Daoy (cell line): Measurements from ENCODE around the gene SLC25A13. TPM values are rescaled to one million over a fixed set of nuclear protein-coding genes. Genes with fewer than 3 reads are reported as not detected.
"Not testable (repeated sequence)": the region's sequence is repeated elsewhere in the genome, so short reads cannot be mapped to it uniquely, and the experiment has no call there.

Experiments used
- DNase-seq: peaks from one replicate; pipeline ENCODE4 v3.0.0-alpha.2; 2015; ENCODE audit warnings: low read depth
- total RNA-seq: library from RNA; depleted of rRNA; stranded (reverse); fragments of >200 nt; shearing (Covaris generic); gene quantifications from 2 replicates; pipeline ENCODE4 v1.2.3, GENCODE V29; 2014

The SLC25A13 gene
- total RNA-seq, 1 experiment from 2014 or later = 36.2 TPM

DNA sequence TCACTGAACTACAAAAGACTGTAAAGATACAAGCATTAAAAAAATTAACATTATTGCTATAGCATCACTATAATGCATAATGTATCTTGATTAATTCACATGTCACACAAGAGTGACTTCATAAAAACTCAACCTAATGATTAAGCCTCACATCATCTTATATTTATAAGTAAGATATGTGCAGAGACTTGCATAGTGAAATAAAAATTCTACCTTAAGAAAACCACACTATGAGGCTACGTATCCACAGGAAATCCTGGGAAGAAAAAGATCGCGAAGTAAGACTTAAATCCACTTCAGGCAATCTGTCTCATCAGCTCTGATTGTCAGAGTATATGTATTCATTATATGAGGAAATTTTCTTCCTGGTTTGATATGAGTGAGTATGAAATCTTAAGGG lies 160.0 kb downstream of the SLC25A13 start:
- DNase-seq = no peak

DNA sequence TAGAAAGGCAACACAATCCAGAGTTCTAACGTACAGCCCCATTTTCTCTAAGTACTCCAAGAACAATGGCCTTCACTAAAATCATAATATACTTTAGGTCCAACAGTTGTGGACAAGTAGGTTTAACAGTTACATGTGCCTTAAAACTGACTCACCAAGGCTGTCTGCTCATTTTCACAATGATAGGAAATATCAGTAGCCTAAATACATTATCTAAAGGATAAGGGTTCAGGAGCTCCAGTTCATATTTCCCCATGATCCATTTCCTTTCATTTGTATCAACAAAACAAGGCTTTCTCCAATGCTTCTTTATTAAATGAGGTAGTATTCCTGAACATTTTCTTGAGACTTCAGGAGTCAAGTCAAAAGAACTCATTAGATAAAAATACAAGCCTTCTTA lies 164.0 kb downstream of the SLC25A13 start:
- no peak for DNase-seq

DNA sequence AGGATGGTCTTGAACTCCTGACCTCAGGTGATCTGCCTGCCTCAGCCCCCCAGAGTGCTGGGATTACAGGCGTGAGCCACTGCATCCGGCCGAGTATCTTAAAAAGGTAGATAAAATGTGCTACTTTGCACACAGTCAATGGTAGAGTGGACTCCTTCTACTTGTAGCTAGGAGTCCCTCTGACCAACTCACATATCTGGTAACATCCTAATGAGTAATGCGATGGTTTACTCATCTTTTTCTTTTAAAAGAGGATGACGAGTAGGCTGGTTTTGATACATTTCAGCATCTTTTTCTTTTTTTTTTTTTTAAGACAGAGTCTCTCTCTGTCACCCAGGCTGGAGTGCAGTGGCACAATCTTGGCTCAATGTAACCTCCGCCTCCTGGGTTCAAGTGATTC lies 167.4 kb downstream of the SLC25A13 start:
- not testable (repeated sequence) for DNase-seq

DNA sequence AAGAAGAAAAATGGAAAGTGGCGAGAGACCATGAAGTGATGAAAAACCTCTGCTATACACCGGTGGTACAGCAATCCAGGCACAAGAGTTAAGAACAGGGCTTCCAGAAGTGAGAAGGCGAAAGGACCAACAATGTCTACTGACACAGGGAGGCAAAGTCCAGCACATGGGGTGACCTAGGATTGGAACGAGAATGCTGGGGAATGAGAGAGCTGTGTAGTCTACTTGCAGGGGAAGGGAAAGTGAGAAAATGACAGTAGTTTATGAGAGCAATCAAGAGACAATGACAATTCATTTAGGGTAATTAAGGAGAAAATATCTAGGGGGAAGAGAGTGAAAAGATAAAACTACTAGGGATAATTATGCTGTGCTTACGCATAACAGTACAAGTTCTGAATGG lies 169.2 kb downstream of the SLC25A13 start:
- DNase-seq = no peak

DNA sequence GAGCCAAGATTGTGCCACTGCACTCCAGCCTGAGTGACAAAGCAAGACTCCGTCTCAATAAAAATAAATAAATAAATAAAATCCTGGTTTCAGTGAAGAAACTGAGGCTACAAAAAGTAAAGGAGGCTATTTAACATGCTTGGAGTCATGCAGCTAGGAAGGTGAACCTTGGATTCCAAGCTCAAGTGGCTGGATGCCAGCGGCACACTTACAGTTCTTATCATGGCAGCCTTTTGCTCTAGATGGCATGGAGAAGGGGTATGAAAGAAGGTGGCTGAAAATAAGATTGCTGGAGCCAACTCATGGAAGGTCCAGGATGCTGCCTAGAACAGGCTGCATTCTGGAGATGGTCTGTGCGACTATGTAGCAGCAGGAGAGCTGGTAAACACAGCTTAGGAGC lies 170.0 kb downstream of the SLC25A13 start:
- DNase-seq = no peak

DNA sequence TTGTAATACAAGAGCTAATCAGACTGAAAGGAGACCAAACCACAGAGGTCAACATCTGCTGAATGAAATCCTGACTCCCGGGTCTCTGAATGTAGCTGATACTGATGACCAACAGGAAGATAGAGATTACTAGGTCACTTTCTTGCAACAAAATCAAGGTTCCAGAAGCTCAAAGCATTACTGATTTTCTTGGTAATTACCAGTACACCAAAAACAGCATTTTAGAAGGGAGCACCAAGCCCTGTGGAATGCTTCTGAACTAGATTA lies 177.7 kb downstream of the SLC25A13 start:
- DNase-seq = no peak

DNA sequence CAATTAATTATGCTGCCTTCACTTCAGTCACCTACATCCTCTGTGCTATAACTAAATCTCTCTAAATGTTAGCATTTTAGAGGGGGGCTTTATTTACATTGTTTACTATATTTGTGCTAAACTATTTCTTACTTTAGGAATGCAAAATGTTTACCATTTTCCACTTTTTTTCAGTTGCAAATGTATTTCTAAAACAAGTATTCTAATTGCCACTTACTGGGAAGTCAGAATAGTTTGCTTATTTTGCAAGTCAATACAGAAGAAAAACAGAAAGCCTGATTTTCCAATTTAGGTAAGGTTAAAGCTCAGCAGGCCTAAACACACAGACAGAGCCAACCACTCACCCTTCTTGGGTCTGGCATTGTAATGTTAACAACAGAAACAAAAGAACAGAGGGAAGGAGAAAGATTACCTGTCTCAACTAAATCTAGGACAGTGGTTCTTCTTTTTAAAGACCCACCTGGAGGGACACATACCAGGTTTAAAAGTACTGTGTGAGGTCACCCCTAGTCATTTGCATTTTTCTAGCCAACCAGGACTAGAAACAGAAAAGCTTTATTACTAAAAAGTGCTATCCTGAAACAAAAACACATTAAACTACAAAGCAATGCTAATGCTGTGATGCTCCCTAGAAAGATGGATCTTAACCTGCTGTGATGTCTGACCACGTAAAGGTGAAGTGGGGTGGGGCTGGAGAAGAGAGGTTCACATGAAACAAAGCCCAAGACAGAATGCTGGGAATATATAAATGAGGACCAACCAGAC lies 178.2 kb downstream of the SLC25A13 start:
- no peak for DNase-seq

DNA sequence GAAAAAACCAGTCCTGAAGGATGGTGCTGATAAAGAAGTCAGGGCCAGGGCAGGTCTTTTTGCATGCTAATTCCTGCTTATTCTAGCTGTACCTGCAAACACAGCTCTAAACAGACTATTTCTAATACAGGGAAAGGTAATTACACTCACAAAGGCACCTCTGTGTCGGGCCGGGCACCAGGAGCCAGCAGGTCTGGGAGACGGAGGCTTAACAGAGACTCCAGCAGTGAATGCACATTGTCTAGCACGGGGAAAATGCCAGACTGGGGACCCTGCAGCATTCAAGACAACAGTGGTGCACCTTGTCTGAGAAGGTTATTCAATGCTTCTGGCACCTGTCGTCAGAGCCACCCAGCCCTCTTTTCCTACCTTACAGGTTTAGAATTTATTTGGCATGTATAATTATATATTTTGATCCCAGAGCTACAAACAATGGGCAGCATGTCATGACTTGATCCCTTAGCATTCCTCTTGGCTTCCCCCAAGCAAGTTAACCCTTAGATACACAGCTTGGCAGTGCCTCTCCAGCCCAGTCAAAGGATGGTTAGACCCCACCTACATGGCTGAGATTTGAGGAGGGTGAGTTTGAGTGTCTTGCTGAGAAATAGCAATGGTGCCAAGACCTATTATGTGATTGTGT lies 185.2 kb downstream of the SLC25A13 start:
- no peak for DNase-seq

DNA sequence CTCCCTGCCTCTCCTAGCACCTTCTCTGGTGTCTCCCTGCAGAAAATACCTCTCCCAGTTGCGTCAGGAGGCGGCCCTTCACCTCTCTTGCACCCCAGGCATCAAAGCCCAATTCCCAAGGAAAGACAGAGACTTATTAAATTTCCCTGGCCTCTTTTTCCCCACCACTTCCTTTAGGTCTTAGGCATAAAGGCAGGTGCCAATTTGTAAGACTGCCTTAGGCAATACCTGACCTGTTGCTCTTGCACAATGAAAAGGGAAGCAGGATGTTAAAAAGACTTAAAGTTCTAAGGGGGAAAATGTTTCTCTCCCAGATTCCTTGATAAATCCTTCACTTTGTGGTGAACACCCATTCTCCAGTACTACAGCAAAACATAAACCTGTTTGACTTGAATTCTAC lies 186.7 kb downstream of the SLC25A13 start:
- no peak for DNase-seq

DNA sequence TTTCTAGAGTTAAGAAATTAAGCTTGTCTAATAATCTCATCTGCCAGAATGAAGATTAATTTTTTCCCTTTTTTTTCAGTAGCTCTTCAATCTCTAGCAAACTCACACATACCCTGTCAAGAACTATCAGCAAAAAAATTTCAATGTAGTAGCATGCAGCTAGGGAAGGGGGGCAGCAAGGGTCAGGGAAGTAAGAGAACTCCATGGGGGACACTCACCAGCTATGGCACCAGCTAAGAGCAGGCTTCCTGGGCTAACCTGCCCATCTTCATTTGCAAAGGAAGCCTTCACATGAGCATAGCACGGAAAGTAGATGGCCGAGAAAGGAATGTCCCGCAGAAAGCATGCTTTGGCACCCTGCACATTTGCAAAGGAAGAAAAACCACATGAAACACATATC lies 190.4 kb downstream of the SLC25A13 start:
- DNase-seq = no peak

DNA sequence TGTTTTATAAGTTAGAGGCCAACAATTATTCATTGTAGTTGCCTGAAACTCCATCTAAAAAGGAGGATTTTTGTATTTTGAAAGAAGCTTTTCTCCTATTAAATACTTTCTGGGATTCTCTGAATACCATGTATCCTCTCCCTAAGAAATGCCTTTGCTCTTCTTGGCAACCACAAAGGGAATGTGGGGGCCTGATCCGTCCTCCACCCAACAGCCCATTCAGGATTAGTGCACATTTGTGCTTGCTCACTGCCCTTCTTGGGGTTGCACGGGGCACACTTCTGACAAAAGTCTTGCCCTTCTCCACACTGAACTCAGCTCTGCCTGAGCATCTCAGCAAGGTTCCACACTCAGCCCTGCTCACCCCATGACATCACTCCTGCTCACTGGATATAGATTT lies 194.2 kb downstream of the SLC25A13 start:
- DNase-seq = no peak

DNA sequence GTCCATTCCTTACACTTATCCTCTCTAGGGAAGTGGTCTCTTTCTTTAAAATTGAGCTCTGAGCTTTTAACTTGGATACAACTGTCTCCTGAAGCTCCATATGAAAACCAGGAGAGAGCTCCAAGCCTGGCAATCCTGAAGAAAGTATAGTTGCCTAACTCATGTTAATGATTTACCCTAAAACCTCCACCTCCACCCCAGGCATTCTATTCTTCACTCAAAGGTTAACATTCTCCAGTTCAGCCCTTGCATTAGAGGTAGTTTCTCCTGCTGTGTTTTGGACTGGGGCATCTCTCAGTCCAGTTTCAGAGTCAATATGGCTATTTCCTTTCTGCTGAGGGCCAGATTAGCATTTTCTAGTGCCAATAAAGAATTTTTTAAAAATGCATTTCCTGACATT lies 195.5 kb downstream of the SLC25A13 start:
- DNase-seq = no peak

DNA sequence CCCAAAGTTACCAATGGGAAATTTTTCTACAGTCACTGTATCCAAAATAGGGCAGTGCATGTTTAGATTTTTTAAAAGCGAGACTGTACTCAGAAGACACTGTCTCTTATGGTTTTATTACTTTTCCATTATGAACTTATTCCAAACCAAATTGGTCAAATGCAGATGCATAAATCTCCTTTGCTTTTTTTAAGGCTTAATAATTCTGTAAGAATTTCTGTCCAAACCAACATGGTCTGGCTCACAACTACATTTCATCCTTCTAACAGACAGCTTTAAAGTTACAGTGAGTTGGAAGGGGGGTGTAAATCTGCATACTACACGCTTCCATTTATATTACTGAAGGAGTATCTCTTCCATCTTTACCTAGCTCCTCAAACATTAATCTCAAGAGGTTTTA lies 199.2 kb downstream of the SLC25A13 start:
- no peak for DNase-seq

DNA sequence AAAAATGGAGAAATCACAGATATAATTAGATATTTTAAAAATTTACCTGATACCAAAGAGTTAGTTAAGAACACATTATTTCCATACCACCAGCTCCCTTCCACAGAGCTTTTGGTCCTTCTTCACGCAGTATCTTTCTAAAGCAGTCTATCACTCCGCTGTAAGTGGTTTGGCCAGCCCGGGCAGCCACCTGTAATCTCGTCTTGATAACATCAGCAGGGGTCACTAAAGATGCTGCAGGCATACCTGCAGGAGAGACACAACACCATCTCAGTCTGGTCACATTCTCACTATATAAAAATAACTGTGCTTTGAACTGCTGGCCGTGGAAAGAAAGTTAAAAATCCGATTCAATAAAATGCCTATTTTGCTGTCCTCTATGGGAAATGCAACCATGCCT lies 200.1 kb downstream of the SLC25A13 start:
- no peak for DNase-seq

DNA sequence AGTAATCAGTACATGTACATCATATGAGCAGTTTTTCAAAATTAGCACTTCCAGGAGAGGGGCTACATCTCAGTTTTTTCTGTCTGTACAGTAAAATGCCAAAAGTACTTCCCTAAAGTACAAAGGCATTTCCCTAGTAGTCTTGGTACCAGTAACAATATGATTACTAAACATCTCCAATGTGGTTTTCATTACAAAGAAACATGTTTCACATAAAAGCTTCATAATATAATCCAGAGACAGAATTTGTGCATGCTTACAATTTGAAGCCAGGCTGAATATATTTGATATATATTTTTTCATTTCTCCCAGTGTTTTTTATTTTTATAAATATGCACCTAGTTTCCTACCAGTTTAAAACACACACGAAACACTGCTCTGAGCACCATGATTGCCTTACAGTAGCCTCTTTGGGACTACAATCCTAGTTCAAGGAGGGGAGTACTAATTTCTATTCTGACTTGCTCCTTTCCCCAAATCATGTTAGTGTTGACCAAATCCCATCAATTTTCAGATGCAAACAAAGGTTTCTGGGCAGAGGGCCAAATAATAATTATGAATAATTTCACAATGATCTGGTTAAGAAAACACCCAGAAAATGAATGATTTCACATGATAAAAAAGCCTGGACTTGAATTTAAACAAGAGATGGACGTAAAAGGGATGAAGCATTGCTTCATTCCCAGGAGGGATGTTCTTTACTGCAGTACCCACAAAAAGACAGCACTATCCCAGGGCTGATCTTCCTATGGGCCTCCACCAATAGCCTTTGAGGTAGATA lies 201.3 kb downstream of the SLC25A13 start:
- no peak for DNase-seq

DNA sequence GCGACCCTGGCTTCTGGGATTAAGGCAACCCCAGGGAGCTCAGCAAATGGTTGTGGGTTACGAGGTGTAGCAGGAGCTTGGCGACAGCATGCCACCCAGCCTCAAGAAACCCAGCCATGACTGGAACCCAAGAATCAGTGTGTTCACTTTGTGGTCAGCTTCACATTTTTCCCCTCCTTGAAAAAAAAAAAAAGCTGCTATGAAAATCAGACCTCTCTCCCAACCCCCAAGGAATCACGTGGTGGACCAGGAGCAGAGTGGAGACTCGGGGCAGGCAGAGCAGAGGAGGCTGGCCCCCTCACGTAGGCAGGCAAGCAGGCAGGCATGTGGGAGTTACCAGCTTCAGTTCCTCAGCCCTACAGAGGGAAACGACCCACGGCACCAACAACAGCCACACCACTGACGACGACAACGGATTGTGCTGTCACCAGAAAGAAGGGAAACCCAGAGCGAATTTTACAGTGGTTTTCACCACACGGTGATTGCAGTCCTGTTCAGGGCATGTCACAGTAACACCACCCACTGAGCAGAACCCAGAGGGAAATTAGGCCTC lies 203.4 kb downstream of the SLC25A13 start:
- DNase-seq = no peak

DNA sequence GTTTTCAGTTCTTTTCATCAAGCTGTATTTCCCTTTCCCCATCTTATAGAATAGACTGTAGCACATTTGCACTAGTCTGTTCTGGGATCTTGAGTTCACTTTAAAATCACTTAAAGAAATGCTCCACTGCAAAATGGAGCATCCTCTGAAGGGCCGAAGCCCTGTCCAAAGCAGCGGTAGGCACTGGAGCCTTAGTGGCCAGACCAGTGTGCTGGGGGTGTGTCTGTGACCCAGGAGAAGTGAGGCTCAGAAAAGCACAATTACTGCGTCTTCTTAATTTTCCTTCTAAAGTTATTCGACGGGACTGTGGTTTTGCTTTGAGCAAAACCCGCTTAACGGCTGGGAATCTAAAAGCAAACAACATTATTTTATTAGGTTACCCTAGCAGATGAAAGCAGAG lies 205.7 kb downstream of the SLC25A13 start:
- DNase-seq = no peak

DNA sequence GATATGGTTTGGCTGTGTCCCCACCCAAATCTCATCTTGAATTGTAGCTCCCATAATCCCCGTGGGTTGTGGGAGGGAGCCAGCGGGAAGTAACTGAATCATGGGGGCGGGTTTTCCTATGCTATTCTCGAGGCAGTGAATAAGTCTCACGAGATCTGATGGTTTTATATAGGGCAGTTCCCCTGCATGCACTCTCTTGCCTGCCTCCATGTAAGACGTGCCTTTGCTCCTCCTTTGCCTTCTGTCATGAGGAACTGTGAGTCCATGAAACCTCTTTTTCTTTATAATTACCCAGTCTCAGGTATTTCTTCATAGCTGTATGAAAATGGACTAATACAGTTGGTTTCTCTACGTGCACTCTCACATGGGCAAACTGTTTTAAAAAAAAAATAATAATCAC lies 207.7 kb downstream of the SLC25A13 start:
- no peak for DNase-seq

DNA sequence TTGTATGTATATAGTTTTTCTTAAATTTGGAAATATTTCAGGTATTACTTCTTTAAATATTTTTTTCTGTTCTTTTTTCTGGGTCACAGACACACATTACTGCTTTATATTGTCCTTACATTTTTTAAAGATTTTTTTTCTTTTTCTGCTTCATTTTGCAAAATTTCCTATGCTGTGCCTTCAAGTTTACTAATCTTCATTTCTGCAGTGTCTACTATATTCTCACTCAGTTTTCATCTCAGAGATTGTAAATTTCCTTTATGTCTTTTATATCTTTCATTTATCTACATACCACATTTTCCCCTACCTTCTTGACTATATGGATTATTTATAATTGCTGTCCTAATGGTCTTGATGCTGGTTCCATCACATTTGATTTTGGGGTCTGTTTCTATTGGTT lies 210.5 kb downstream of the SLC25A13 start:
- DNase-seq = no peak

DNA sequence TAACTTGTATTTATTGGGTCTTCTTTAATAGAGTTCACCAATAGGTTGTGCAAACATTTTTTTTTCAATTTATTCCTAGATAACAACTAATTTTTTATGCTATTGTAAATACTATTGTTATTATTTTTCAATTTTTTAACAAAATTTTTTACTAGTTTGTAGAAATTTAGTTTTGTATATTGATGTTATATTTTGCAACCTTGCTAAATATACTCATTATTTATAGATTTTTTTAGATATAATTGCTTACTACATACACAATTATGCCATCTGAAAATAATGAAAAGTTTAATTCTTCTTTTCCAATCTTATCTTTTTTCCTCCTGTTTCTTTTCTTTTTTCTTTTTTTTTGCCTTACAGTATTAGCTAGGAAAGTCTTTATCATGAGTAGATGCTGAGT lies 216.9 kb downstream of the SLC25A13 start:
- no peak for DNase-seq

DNA sequence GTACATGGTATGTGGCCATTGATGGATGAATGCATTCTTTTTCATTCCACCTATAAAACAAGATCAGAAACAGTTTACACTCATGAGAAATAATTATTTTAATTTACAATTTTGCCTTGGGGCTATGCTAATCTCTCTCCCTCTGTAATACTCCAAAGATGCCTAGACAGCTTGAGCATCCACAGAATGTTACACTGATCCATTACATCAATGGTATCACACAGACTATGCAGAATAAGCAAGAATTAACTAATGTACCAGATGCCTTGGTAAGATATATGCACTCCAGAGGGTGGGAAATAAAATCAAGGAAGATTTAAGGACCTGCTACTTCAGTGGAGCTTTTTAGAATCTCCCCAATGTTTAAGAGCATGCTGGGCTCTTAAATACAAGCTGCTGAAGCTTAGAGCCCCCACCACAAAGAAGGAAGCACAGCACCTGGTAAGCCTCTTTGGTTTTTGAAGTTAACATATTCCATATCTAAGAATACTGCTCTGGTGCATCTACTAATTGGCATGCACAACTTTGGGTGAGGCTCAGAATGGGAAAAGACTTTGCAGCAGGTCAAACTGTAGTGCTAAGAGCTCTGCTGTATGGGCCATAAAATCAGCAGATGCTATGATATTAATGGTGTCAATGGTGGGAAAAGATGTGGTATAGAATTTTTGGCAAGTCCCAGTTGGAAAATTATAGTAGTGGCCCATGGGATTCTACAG lies 219.6 kb downstream of the SLC25A13 start:
- DNase-seq = no peak

DNA sequence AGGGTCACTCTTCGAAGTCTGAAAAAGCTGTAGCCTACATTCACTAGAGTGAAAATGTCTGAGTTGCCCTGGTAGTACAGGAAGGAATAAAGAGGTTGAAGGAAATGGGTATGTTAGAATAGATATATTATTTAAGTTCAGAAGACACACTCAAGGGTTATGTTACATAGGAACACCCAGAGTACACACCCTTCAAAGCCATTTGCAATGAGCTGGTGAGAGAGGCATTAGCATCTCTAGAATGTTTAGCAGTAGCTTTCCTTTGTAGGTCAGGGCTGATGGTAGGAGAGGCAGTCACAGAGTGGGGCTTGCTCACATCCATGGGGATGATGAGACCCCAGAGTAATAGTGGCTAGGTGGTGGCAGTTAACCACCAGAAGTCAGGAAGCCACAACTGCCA lies 221.2 kb downstream of the SLC25A13 start:
- no peak for DNase-seq
